COLO668 (cell line): Measurements from ENCODE around the gene PMEPA1.
A peak's percentile ranks its signal among the peaks of the same experiment; 100 is the strongest.

Experiments
- DNase-seq: peaks from one replicate; lab custom pipeline; 2025; ENCODE audit not compliant: unreplicated experiment; lab: John Stamatoyannopoulos, UW

PMEPA1 gene

GRCh38 chr20:57679113-57679512, 30.7 kb downstream of the PMEPA1 start:
- no peak for DNase-seq

- no peak for DNase-seq
These were observed 31.5 kb downstream of the PMEPA1 start for GRCh38 chr20:57678340-57678739.

GRCh38 chr20:57677584-57677982, 32.2 kb downstream of the PMEPA1 start:
- no peak for DNase-seq

GRCh38 chr20:57676589-57677583, 32.9 kb downstream of the PMEPA1 start:
- DNase-seq, result no peak

GRCh38 chr20:57675773-57676172, 34.0 kb downstream of the PMEPA1 start:
- DNase-seq, result no peak

GRCh38 chr20:57672953-57673575, 36.8 kb downstream of the PMEPA1 start:
- DNase-seq, result no peak

- DNase-seq, result peak; percentile 25
These were observed 37.7 kb downstream of the PMEPA1 start for GRCh38 chr20:57672164-57672563.

- DNase-seq, result no peak
These were observed 38.2 kb downstream of the PMEPA1 start for GRCh38 chr20:57671662-57672061.

GRCh38 chr20:57671072-57671391, 38.8 kb downstream of the PMEPA1 start:
- DNase-seq, result no peak

GRCh38 chr20:57670288-57671071, 39.3 kb downstream of the PMEPA1 start:
- no peak for DNase-seq

- DNase-seq, result no peak
These were observed 40.2 kb downstream of the PMEPA1 start for GRCh38 chr20:57669632-57670031.

GRCh38 chr20:57667924-57668782, 41.7 kb downstream of the PMEPA1 start:
- DNase-seq, result no peak

- no peak for DNase-seq
These were observed 42.4 kb downstream of the PMEPA1 start for GRCh38 chr20:57667388-57667787.

- no peak for DNase-seq
These were observed 43.0 kb downstream of the PMEPA1 start for GRCh38 chr20:57666834-57667157.

- no peak for DNase-seq
These were observed 43.5 kb downstream of the PMEPA1 start for GRCh38 chr20:57666106-57666833.

GRCh38 chr20:57665589-57665971, 44.2 kb downstream of the PMEPA1 start:
- DNase-seq, result no peak

- no peak for DNase-seq
These were observed 44.8 kb downstream of the PMEPA1 start for GRCh38 chr20:57664924-57665588.

- DNase-seq, result no peak
These were observed 45.3 kb downstream of the PMEPA1 start for GRCh38 chr20:57664476-57664875.

- DNase-seq, result no peak
These were observed 45.9 kb downstream of the PMEPA1 start for GRCh38 chr20:57663681-57664451.
